Mononuclear cell (primary cell): Measurements from ENCODE around the gene CPNE6. TPM values are rescaled to one million over a fixed set of nuclear protein-coding genes. Genes with fewer than 3 reads are reported as not detected.
A peak's percentile ranks its signal among the peaks of the same experiment; 100 is the strongest.

Experiments used
- H3K27me3 ChIP-seq: 2 replicates; pipeline ENCODE4 v1.6.0; 2011; ENCODE audit warnings: low read length, control low read depth; ENCODE audit not compliant: insufficient read depth
- H3K4me1 ChIP-seq: 2 replicates; pipeline ENCODE4 v1.5.1; 2011; ENCODE audit warnings: mild to moderate bottlenecking, low read length, control low read depth; ENCODE audit not compliant: insufficient read depth
- H3K4me3 ChIP-seq: 2 replicates; pipeline ENCODE4 v1.5.1; 2011; ENCODE audit warnings: mild to moderate bottlenecking, low read length, moderate library complexity
- H3K9me3 ChIP-seq: 2 replicates; pipeline ENCODE4 v1.5.1; 2011; ENCODE audit warnings: low read depth, mild to moderate bottlenecking, control low read depth, low read length
- total RNA-seq: library from RNA; depleted of rRNA; stranded (reverse); fragments of >200 nt; gene quantifications from one replicate; pipeline ENCODE4 v1.2.3, GENCODE V29; 2012

CPNE6 gene
- total RNA-seq, 1 donor = not detected

- peak overlapping the region; percentile 44 for H3K4me3 ChIP-seq
- peaks cover 8% of the 10 kb centered on the region for H3K27me3 ChIP-seq
- H3K9me3 ChIP-seq = no peaks in the 10 kb centered on the region
- H3K4me1 ChIP-seq = peaks cover 45% of the 10 kb centered on the region
Measured at GRCh38 chr14:24051176-24051788, 20.1 kb upstream of the CPNE6 start.

- no peaks in the 10 kb centered on the region for H3K9me3 ChIP-seq
- H3K4me3 ChIP-seq = peak within 1 kb of the TSS; percentile 44
- peaks cover 8% of the 10 kb centered on the region for H3K27me3 ChIP-seq
- H3K4me1 ChIP-seq = peaks cover 45% of the 10 kb centered on the region
Measured at GRCh38 chr14:24051789-24052655, 19.3 kb upstream of the CPNE6 start, which contains the start of gene CARMIL3. CARMIL3 (plus strand) TSS chr14:24052009; CDS start chr14:24052154, 145 bp downstream.

- H3K4me3 ChIP-seq = peak overlapping the region; percentile 44
- no peaks in the 10 kb centered on the region for H3K9me3 ChIP-seq
- H3K27me3 ChIP-seq = peaks cover 8% of the 10 kb centered on the region
- H3K4me1 ChIP-seq = peaks cover 43% of the 10 kb centered on the region
Measured at GRCh38 chr14:24052656-24053547, 18.5 kb upstream of the CPNE6 start.

GRCh38 chr14:24053548-24054323, 17.6 kb upstream of the CPNE6 start:
- H3K4me1 ChIP-seq = peaks cover 40% of the 10 kb centered on the region
- peaks cover 8% of the 10 kb centered on the region for H3K27me3 ChIP-seq
- no peaks in the 10 kb centered on the region for H3K9me3 ChIP-seq
- no peak overlapping the region for H3K4me3 ChIP-seq

GRCh38 chr14:24054324-24054641, 17.1 kb upstream of the CPNE6 start:
- Histone ChIP-seq H3K9me3 (no peaks in the 10 kb centered on the region), H3K4me3 (no peak overlapping the region), H3K27me3 (peaks cover 8% of the 10 kb centered on the region), H3K4me1 (peaks cover 34% of the 10 kb centered on the region)

- peaks cover 31% of the 10 kb centered on the region for H3K4me1 ChIP-seq
- H3K4me3 ChIP-seq = no peak overlapping the region
- peaks cover 8% of the 10 kb centered on the region for H3K27me3 ChIP-seq
- no peaks in the 10 kb centered on the region for H3K9me3 ChIP-seq
Measured at GRCh38 chr14:24054646-24055045, 16.7 kb upstream of the CPNE6 start.

- Histone ChIP-seq H3K4me1 (peaks cover 23% of the 10 kb centered on the region), H3K27me3 (peaks cover 8% of the 10 kb centered on the region), H3K4me3 (no peak overlapping the region), H3K9me3 (no peaks in the 10 kb centered on the region)
Measured at GRCh38 chr14:24055971-24056799, 15.2 kb upstream of the CPNE6 start.

- Histone ChIP-seq H3K9me3 (no peaks in the 10 kb centered on the region), H3K27me3 (peaks cover 8% of the 10 kb centered on the region), H3K4me3 (no peak overlapping the region), H3K4me1 (peaks cover 17% of the 10 kb centered on the region)
Measured at GRCh38 chr14:24056800-24057184, 14.6 kb upstream of the CPNE6 start.

GRCh38 chr14:24057271-24057670, 14.1 kb upstream of the CPNE6 start:
- no peak overlapping the region for H3K4me3 ChIP-seq
- peaks cover 8% of the 10 kb centered on the region for H3K27me3 ChIP-seq
- H3K9me3 ChIP-seq = no peaks in the 10 kb centered on the region
- peaks cover 13% of the 10 kb centered on the region for H3K4me1 ChIP-seq

- H3K27me3 ChIP-seq = peaks cover 5% of the 10 kb centered on the region
- H3K4me1 ChIP-seq = peaks cover 7% of the 10 kb centered on the region
- H3K4me3 ChIP-seq = no peak overlapping the region
- H3K9me3 ChIP-seq = no peaks in the 10 kb centered on the region
Measured at GRCh38 chr14:24057867-24058259, 13.5 kb upstream of the CPNE6 start.

- H3K9me3 ChIP-seq = no peaks in the 10 kb centered on the region
- no peak overlapping the region for H3K4me3 ChIP-seq
- no peaks in the 10 kb centered on the region for H3K27me3 ChIP-seq
- peaks cover 5% of the 10 kb centered on the region for H3K4me1 ChIP-seq
Measured at GRCh38 chr14:24058260-24058950, 13.0 kb upstream of the CPNE6 start.

- no peak overlapping the region for H3K4me3 ChIP-seq
- H3K9me3 ChIP-seq = no peaks in the 10 kb centered on the region
- peaks cover 5% of the 10 kb centered on the region for H3K4me1 ChIP-seq
- no peaks in the 10 kb centered on the region for H3K27me3 ChIP-seq
Measured at GRCh38 chr14:24058951-24059475, 12.3 kb upstream of the CPNE6 start.

GRCh38 chr14:24059841-24060388, 11.4 kb upstream of the CPNE6 start:
- peaks cover 5% of the 10 kb centered on the region for H3K4me1 ChIP-seq
- H3K27me3 ChIP-seq = no peaks in the 10 kb centered on the region
- no peaks in the 10 kb centered on the region for H3K9me3 ChIP-seq
- H3K4me3 ChIP-seq = no peak overlapping the region
